Measurements from ENCODE around the gene CACNA1I. TPM values are rescaled to one million over a fixed set of nuclear protein-coding genes. Genes with fewer than 3 reads are reported as not detected.

CACNA1I gene
- total and polyA plus RNA-seq, 10 donors = 0.24 to 4.1 (median 1.1) TPM

GRCh38 chr22:39620924-39621690 is 50.6 kb downstream of the CACNA1I start:
- Histone ChIP-seq H3K4me1 (peaks cover 0 to 5% (median 0%) of the 10 kb centered on the region in 6 donors), H3K4me3 (no peak overlapping the region), H3K27ac (no peak overlapping the region), H3K36me3 (no peaks in the 10 kb centered on the region), H3K27me3 (replicated peaks in 1 of 7) (peaks cover 0 to 97% (median 28%) of the 10 kb centered on the region in 7 donors), H3K9me3 (no peaks in the 10 kb centered on the region)
- WGBS, 5 donors = 69 to 88% (median 79%) methylated on average over 5 to 8 of the region's 8 CpGs
- no peak for DNase-seq
- TF ChIP-seq CTCF (IDR thresholded peaks at IDR 0.05 in 8 of 11, conservative IDR thresholded peaks at IDR 0.05 in 3 of 11) (no peak), POLR2AphosphoS5 (IDR thresholded peaks at IDR 0.05) (no peak), POLR2A (IDR thresholded peaks at IDR 0.05) (no peak)
- intact Hi-C loops (cut with DNase I; ENCODE audit: low total_unique reads) = no loop called here

DNA sequence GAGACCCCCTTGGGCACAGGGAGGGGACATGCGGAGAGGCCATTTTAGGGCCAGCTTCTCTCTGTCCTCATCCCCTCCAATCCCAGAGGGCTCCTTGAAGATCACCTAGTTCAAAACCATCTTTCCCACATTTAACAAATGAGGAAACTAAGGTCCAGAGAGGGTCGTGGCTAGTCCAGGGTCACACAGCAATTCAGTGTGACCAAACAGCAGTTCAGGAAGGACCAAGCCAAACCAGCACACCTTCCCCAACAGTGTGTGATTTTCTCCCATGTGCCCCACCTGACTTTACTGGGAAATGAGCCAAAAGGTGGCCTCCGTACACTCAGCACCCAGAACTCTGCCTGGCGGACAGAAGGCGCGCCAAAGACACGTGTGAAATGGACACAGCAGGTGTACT is 51.3 kb downstream of the CACNA1I start:
- H3K4me3 ChIP-seq = no peak overlapping the region
- no peak for DNase-seq
- peaks cover 0 to 5% (median 0%) of the 10 kb centered on the region in 6 donors for H3K4me1 ChIP-seq
- no peaks in the 10 kb centered on the region for H3K36me3 ChIP-seq
- intact Hi-C loops (cut with DNase I; ENCODE audit: low total_unique reads) = no loop called here
- H3K27ac ChIP-seq = no peak overlapping the region
- no peaks in the 10 kb centered on the region for H3K9me3 ChIP-seq
- H3K27me3 ChIP-seq (replicated peaks in 1 of 7) = peaks cover 0 to 97% (median 32%) of the 10 kb centered on the region in 7 donors
- 76 to 86% (median 80%) methylated on average over 7 of the region's 7 CpGs for WGBS, 5 donors
- TF ChIP-seq CTCF (IDR thresholded peaks at IDR 0.05 in 8 of 11, conservative IDR thresholded peaks at IDR 0.05 in 3 of 11) (no peak), POLR2AphosphoS5 (IDR thresholded peaks at IDR 0.05) (no peak), POLR2A (IDR thresholded peaks at IDR 0.05) (no peak)

GRCh38 chr22:39622881-39623367 is 52.4 kb downstream of the CACNA1I start:
- TF ChIP-seq POLR2AphosphoS5 (IDR thresholded peaks at IDR 0.05) (peak in 1 of 3 donors; percentile 15), CTCF (IDR thresholded peaks at IDR 0.05 in 8 of 11, conservative IDR thresholded peaks at IDR 0.05 in 3 of 11) (peak in 10 of 11 experiments; percentile 36 to 76 (median 62)), POLR2A (IDR thresholded peaks at IDR 0.05) (no peak)
- Histone ChIP-seq H3K36me3 (no peaks in the 10 kb centered on the region), H3K27me3 (replicated peaks in 1 of 7) (peaks cover 0 to 97% (median 27%) of the 10 kb centered on the region in 7 donors), H3K4me1 (peaks cover 0 to 8% (median 0%) of the 10 kb centered on the region in 6 donors), H3K9me3 (no peaks in the 10 kb centered on the region), H3K27ac (no peak overlapping the region), H3K4me3 (no peak overlapping the region)
- 28 to 46% (median 31%) methylated on average over 13 to 17 of the region's 17 CpGs for WGBS, 5 donors
- intact Hi-C loops (cut with DNase I; ENCODE audit: low total_unique reads) = no loop called here
- peak; percentile 89 for DNase-seq

Measured in spleen (tissue), 11 donors.